A549 (cell line): Measurements from ENCODE around the gene CCRL2. TPM values are rescaled to one million over a fixed set of nuclear protein-coding genes. Genes with fewer than 3 reads are reported as not detected.

Experiments used
- ATAC-seq, 2 experiments: fragments of 200-7000 bp in 1 of 2; fragments of >200 bp in 1 of 2; cut with Nextera tagmentation in 1 of 2; cut with Tn5 transposase in 1 of 2; 3 replicates each; pipeline versions ENCODE4 v1.8.0 to v1.9.1; 2018 to 2020; ENCODE audit warnings: mild to moderate bottlenecking in 1 of 2, moderate library complexity in 1 of 2
- CTCF ChIA-PET: fragments of 300-600 bp; sonication (Branson Sonifier 250); formaldehyde crosslinking; extraction: SDS; loops from one replicate; lab custom pipeline; 2021; ENCODE audit warnings: antibody characterized with exemption, inconsistent platforms; lab: Yijun Ruan, JAX
- POLR2A ChIA-PET: fragments of 350-600 bp; formaldehyde crosslinking; extraction: SDS; loops from one replicate; lab custom pipeline; 2021; ENCODE audit warnings: antibody characterized with exemption, inconsistent platforms; lab: Yijun Ruan, JAX
- DNase-seq, 2 experiments: peaks; one replicate each; pipeline versions ENCODE4 v3.0.0 to v3.0.0-alpha.2; 2011 to 2016; ENCODE audit warnings: low read depth in 1 of 2, low spot score in 1 of 2
- FAIRE-seq: peaks from 2 replicates; lab custom pipeline; 2011; peaks lifted over from hg19 to GRCh38; lab: Jason Lieb, UNC
- H3K27ac ChIP-seq, 2 experiments: fragments of >200 bp; sonication (Bioruptor Twin); formaldehyde crosslinking; 3 replicates each; pipeline ENCODE4 v1.5.1; 2016 to 2017
- H3K4me1 ChIP-seq: fragments of >200 bp; sonication (Bioruptor Twin); formaldehyde crosslinking; 3 replicates; pipeline ENCODE4 v1.6.1; 2016
- H3K4me2 ChIP-seq: fragments of >200 bp; sonication (Bioruptor Twin); formaldehyde crosslinking; 3 replicates; pipeline ENCODE4 v1.6.1; 2016
- H3K4me3 ChIP-seq: fragments of >200 bp; sonication (Bioruptor Twin); formaldehyde crosslinking; 3 replicates; pipeline ENCODE4 v1.5.1; 2016
- H3K9me3 ChIP-seq: fragments of >200 bp; sonication (Bioruptor Twin); formaldehyde crosslinking; 3 replicates; pipeline ENCODE4 v1.6.1; 2016
- CBX2 ChIP-seq: fragments of 200-600 bp; sonication (generic); IDR thresholded peaks from 2 replicates; pipeline ENCODE4 v1.6.1; 2016; ENCODE audit warnings: low read depth, mild to moderate bottlenecking, borderline replicate concordance
- FOSB ChIP-seq: fragments of 250-450 bp; sonication (Bioruptor Pico); IDR thresholded peaks from 2 replicates; pipeline ENCODE4 v1.5.0; 2020; ENCODE audit warnings: mild to moderate bottlenecking, moderate library complexity
- HMGXB4 ChIP-seq: fragments of 250-450 bp; sonication (Bioruptor Pico); IDR thresholded peaks from 2 replicates; pipeline ENCODE4 v1.5.0; 2021; ENCODE audit warnings: mild to moderate bottlenecking, moderate library complexity, borderline replicate concordance
- HOXB13 ChIP-seq: fragments of 250-450 bp; sonication (Bioruptor Pico); IDR thresholded peaks from 2 replicates; pipeline ENCODE4 v1.5.0; 2020; ENCODE audit warnings: low read depth, mild to moderate bottlenecking, moderate library complexity
- KDM5A ChIP-seq: fragments of 200-600 bp; sonication (generic); IDR thresholded peaks from 2 replicates; pipeline ENCODE4 v1.6.1; 2016; ENCODE audit warnings: antibody characterized with exemption, mild to moderate bottlenecking
- MAFK ChIP-seq: fragments of 450-650 bp; IDR thresholded peaks from 2 replicates; pipeline ENCODE4 v1.6.1; 2014; ENCODE audit not compliant: partially characterized antibody
- MYC ChIP-seq: IDR thresholded peaks from 2 replicates; pipeline ENCODE4 v1.6.1; 2012; ENCODE audit warnings: mild to moderate bottlenecking, inconsistent platforms, low read length, improper control_type of control experiment, borderline replicate concordance
- NFE2L2 ChIP-seq: fragments of 150-350 bp; conservative IDR thresholded peaks from 2 replicates; pipeline ENCODE4 v1.6.1; 2014; ENCODE audit warnings: low read length
- RAD21 ChIP-seq, 2 experiments: fragments of >200 bp in 1 of 2; sonication (Bioruptor Twin) in 1 of 2; formaldehyde crosslinking in 1 of 2; IDR thresholded peaks in 1 of 2; conservative IDR thresholded peaks in 1 of 2; 2 replicates in 1 of 2; 3 replicates in 1 of 2; pipeline ENCODE4 v1.6.1; 2012 to 2018; ENCODE audit warnings: inconsistent platforms in 1 of 2
- RNF2 ChIP-seq: fragments of 200-600 bp; sonication (generic); IDR thresholded peaks from 2 replicates; pipeline ENCODE4 v1.6.1; 2016; ENCODE audit warnings: low read depth, mild to moderate bottlenecking, antibody characterized with exemption, moderate library complexity, borderline replicate concordance
- SMC3 ChIP-seq: fragments of >200 bp; sonication (Bioruptor Twin); formaldehyde crosslinking; IDR thresholded peaks from 3 replicates; pipeline ENCODE4 v1.6.1; 2018; ENCODE audit warnings: inconsistent platforms
- ZSCAN20 ChIP-seq: fragments of 250-450 bp; sonication (Bioruptor Pico); IDR thresholded peaks from 2 replicates; pipeline ENCODE4 v1.8.0; 2022; ENCODE audit warnings: mild to moderate bottlenecking, moderate library complexity
- WGBS: methylation state at CpG from one replicate; pipeline ENCODE4 v1.1.6; 2017; ENCODE audit errors: missing lambda C conversion rate; 5-methylcytosine and 5-hydroxymethylcytosine counted together
- polyA plus RNA-seq, 4 experiments: library from polyadenylated mRNA; depleted of rRNA in 3 of 4; stranded (reverse); fragments of >200 nt; fragmentation: RNase III in 1 of 4; extraction: RNeasy Plus Mini Kit Qiagen cat#74134 plus additional on column Dnase treatment in 1 of 4; gene quantifications; 2 replicates in 3 of 4; 3 replicates in 1 of 4; pipeline ENCODE4 v1.2.3, GENCODE V29; 2011 to 2017
- TF ChIP-seq, protein P1 (sequence below): fragments of >200 bp; sonication (Bioruptor Twin); formaldehyde crosslinking; IDR thresholded peaks from 2 replicates; pipeline ENCODE4 v1.6.1; 2016
- TF ChIP-seq, protein P2 (sequence below): fragments of >200 bp; sonication (Bioruptor Twin); formaldehyde crosslinking; IDR thresholded peaks from 3 replicates; pipeline ENCODE4 v1.5.1; 2016
- TF ChIP-seq, protein P3 (sequence below): fragments of >200 bp; sonication (Bioruptor Twin); formaldehyde crosslinking; IDR thresholded peaks from 3 replicates; pipeline ENCODE4 v1.6.1; 2016

The CCRL2 gene
- polyA plus RNA-seq, 2 of the 4 experiments (the other 2 are of a cell fraction) = not detected

DNA sequence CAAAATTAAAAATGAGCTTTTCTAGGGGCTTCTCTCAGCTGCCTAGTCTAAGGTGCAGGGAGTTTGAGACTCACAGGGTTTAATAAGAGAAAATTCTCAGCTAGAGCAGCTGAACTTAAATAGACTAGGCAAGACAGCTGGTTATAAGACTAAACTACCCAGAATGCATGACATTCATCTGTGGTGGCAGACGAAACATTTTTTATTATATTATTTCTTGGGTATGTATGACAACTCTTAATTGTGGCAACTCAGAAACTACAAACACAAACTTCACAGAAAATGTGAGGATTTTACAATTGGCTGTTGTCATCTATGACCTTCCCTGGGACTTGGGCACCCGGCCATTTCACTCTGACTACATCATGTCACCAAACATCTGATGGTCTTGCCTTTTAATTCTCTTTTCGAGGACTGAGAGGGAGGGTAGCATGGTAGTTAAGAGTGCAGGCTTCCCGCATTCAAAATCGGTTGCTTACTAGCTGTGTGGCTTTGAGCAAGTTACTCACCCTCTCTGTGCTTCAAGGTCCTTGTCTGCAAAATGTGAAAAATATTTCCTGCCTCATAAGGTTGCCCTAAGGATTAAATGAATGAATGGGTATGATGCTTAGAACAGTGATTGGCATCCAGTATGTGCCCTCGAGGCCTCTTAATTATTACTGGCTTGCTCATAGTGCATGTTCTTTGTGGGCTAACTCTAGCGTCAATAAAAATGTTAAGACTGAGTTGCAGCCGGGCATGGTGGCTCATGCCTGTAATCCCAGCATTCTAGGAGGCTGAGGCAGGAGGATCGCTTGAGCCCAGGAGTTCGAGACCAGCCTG, 35.3 kb upstream of the CCRL2 start:
- FAIRE-seq = no peak
- POLR2A ChIA-PET = no interaction called here
- no peak for TF ChIP-seq RNF2
- no peak for TF ChIP-seq ZSCAN20 (CRISPR knock-in tag)
- TF ChIP-seq CBX2 = no peak
- TF ChIP-seq HOXB13 (CRISPR knock-in tag) = no peak
- TF ChIP-seq NFE2L2 = no peak
- no peak for TF ChIP-seq FOSB (CRISPR knock-in tag)
- TF ChIP-seq, protein P1, sequence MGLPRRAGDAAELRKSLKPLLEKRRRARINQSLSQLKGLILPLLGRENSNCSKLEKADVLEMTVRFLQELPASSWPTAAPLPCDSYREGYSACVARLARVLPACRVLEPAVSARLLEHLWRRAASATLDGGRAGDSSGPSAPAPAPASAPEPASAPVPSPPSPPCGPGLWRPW = no peak
- TF ChIP-seq KDM5A = no peak
- no peak for TF ChIP-seq MAFK
- TF ChIP-seq HMGXB4 = no peak
- TF ChIP-seq MYC = no peak
- no peak for TF ChIP-seq RAD21 (conservative IDR thresholded peaks at IDR 0.05 in 1 of 2, IDR thresholded peaks at IDR 0.05 in 1 of 2)
- WGBS = 26% methylated on average over 10 of the region's 10 CpGs
- Histone ChIP-seq H3K4me1 (no peaks in the 10 kb centered on the region), H3K4me2 (no peak overlapping the region), H3K27ac (no peak overlapping the region), H3K4me3 (no peak overlapping the region), H3K9me3 (no peaks in the 10 kb centered on the region)
- DNase-seq = no peak
- CTCF ChIA-PET = interaction anchor here (0.6 to 2.3 kb wide), 4 partner anchors 12 to 294 kb away, joined by 3 to 6 read pairs (median 3); no protein-coding TSS in a partner anchor
- ATAC-seq = no peak

DNA sequence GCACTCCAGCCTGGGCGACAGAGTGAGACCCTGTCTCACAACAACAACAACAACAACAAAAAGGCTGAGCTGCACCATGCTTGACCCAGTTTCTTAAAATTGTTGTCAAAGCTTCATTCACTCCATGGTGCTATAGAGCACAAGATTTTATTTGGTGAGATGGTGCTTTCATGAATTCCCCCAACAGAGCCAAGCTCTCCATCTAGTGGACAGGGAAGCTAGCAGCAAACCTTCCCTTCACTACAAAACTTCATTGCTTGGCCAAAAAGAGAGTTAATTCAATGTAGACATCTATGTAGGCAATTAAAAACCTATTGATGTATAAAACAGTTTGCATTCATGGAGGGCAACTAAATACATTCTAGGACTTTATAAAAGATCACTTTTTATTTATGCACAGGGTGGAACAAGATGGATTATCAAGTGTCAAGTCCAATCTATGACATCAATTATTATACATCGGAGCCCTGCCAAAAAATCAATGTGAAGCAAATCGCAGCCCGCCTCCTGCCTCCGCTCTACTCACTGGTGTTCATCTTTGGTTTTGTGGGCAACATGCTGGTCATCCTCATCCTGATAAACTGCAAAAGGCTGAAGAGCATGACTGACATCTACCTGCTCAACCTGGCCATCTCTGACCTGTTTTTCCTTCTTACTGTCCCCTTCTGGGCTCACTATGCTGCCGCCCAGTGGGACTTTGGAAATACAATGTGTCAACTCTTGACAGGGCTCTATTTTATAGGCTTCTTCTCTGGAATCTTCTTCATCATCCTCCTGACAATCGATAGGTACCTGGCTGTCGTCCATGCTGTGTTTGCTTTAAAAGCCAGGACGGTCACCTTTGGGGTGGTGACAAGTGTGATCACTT, 34.3 kb upstream of the CCRL2 start:
- H3K4me1 ChIP-seq = no peaks in the 10 kb centered on the region
- ChIA-PET CTCF (interaction anchor here (1.0 to 1.7 kb wide), 3 partner anchors 13 to 294 kb away, joined by 3 read pairs; no protein-coding TSS in a partner anchor), POLR2A (no interaction called here)
- no peaks in the 10 kb centered on the region for H3K9me3 ChIP-seq
- no peak overlapping the region for H3K4me2 ChIP-seq
- DNase-seq (no peak), ATAC-seq (peak; percentile 47 to 54; a peak in 1 of 6 replicates), FAIRE-seq (no peak)
- 35% methylated on average over 9 of the region's 9 CpGs for WGBS
- H3K4me3 ChIP-seq = no peak overlapping the region
- H3K27ac ChIP-seq = no peak overlapping the region
- TF ChIP-seq, protein P2, sequence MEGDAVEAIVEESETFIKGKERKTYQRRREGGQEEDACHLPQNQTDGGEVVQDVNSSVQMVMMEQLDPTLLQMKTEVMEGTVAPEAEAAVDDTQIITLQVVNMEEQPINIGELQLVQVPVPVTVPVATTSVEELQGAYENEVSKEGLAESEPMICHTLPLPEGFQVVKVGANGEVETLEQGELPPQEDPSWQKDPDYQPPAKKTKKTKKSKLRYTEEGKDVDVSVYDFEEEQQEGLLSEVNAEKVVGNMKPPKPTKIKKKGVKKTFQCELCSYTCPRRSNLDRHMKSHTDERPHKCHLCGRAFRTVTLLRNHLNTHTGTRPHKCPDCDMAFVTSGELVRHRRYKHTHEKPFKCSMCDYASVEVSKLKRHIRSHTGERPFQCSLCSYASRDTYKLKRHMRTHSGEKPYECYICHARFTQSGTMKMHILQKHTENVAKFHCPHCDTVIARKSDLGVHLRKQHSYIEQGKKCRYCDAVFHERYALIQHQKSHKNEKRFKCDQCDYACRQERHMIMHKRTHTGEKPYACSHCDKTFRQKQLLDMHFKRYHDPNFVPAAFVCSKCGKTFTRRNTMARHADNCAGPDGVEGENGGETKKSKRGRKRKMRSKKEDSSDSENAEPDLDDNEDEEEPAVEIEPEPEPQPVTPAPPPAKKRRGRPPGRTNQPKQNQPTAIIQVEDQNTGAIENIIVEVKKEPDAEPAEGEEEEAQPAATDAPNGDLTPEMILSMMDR = peak; percentile 17; the same call in 1 of the 3 replicates
- TF ChIP-seq, protein P3, sequence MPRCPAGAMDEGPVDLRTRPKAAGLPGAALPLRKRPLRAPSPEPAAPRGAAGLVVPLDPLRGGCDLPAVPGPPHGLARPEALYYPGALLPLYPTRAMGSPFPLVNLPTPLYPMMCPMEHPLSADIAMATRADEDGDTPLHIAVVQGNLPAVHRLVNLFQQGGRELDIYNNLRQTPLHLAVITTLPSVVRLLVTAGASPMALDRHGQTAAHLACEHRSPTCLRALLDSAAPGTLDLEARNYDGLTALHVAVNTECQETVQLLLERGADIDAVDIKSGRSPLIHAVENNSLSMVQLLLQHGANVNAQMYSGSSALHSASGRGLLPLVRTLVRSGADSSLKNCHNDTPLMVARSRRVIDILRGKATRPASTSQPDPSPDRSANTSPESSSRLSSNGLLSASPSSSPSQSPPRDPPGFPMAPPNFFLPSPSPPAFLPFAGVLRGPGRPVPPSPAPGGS = no peak
- TF ChIP-seq SMC3 (0 out of 3 replicates have a peak, but pooled peaks have one; percentile 10), RAD21 (conservative IDR thresholded peaks at IDR 0.05 in 1 of 2, IDR thresholded peaks at IDR 0.05 in 1 of 2) (peak; percentile 22 to 42; a peak in 3 of 5 replicates)
